Fibroblast of skin of back (primary cell): ENCODE results near the gene MMP23B.
"Not testable (repeated sequence)": the region's sequence is repeated elsewhere in the genome, so short reads cannot be mapped to it uniquely, and the experiment has no call there.

Experiments
- DNase-seq: peaks from one replicate; pipeline ENCODE4 v3.0.0-alpha.2; 2013

Gene MMP23B

GRCh38 chr1:1633409-1633808 is 1.4 kb downstream of the MMP23B start:
- DNase-seq, result not testable (repeated sequence)

- DNase-seq, result not testable (repeated sequence)
These were observed 2.6 kb downstream of the MMP23B start for GRCh38 chr1:1634613-1635012.

GRCh38 chr1:1636621-1637478 is 4.9 kb downstream of the MMP23B start:
- not testable (repeated sequence) for DNase-seq

GRCh38 chr1:1637479-1637875 is 5.5 kb downstream of the MMP23B start:
- DNase-seq, result not testable (repeated sequence)

GRCh38 chr1:1638528-1638927 is 6.6 kb downstream of the MMP23B start:
- not testable (repeated sequence) for DNase-seq

GRCh38 chr1:1639368-1639767 is 7.4 kb downstream of the MMP23B start:
- not testable (repeated sequence) for DNase-seq

- not testable (repeated sequence) for DNase-seq
These were observed 8.1 kb downstream of the MMP23B start for GRCh38 chr1:1640081-1640480.

- DNase-seq, result not testable (repeated sequence)
These were observed 8.9 kb downstream of the MMP23B start for GRCh38 chr1:1640711-1641461.

GRCh38 chr1:1646326-1646725 is 14.4 kb downstream of the MMP23B start:
- DNase-seq, result not testable (repeated sequence)

GRCh38 chr1:1647567-1648241 is 15.7 kb downstream of the MMP23B start:
- not testable (repeated sequence) for DNase-seq

- not testable (repeated sequence) for DNase-seq
These were observed 16.3 kb downstream of the MMP23B start for GRCh38 chr1:1648265-1648664.

- DNase-seq, result peak; percentile 94
These were observed 26.9 kb downstream of the MMP23B start, which contains the start of gene CDK11B for GRCh38 chr1:1658583-1659549. Gene CDK11B (minus strand): TSS chr1:1659004. CDS start chr1:1657485, 1,519 bp downstream.

- peak; percentile 36 for DNase-seq
These were observed 30.4 kb downstream of the MMP23B start for GRCh38 chr1:1662392-1662791.

GRCh38 chr1:1662830-1663560 is 31.0 kb downstream of the MMP23B start:
- not testable (repeated sequence) for DNase-seq

- not testable (repeated sequence) for DNase-seq
These were observed 32.3 kb downstream of the MMP23B start for GRCh38 chr1:1664318-1664717.

GRCh38 chr1:1664941-1665814 is 33.2 kb downstream of the MMP23B start:
- DNase-seq, result no peak

GRCh38 chr1:1665815-1666251 is 33.9 kb downstream of the MMP23B start:
- no peak for DNase-seq

GRCh38 chr1:1666526-1666925 is 34.6 kb downstream of the MMP23B start:
- no peak for DNase-seq
